Hepatocyte (in vitro differentiated cells): ENCODE measurements around the gene VOPP1. TPM values are rescaled to one million over a fixed set of nuclear protein-coding genes. Genes with fewer than 3 reads are reported as not detected.

ENCODE experiments used
- DNase-seq: peaks from one replicate; pipeline ENCODE4 v3.0.0-alpha.2; 2016; ENCODE audit warnings: low spot score
- H2AFZ ChIP-seq: fragments of 200-600 bp; sonication (generic); 2 replicates; pipeline ENCODE4 v1.6.0; 2016; ENCODE audit warnings: antibody characterized with exemption, mild to moderate bottlenecking
- H3K27ac ChIP-seq: fragments of 200-600 bp; sonication (generic); 2 replicates; pipeline ENCODE4 v1.5.1; 2016; ENCODE audit warnings: mild to moderate bottlenecking
- H3K27me3 ChIP-seq: fragments of 200-600 bp; sonication (generic); 2 replicates; pipeline ENCODE4 v1.6.1; 2016
- H3K36me3 ChIP-seq: fragments of 200-600 bp; sonication (generic); replicated peaks from 2 replicates; pipeline ENCODE4 v1.5.1; 2016; ENCODE audit warnings: low read depth; ENCODE audit not compliant: insufficient read depth
- H3K4me1 ChIP-seq: fragments of 200-600 bp; sonication (generic); 2 replicates; pipeline ENCODE4 v1.5.1; 2016; ENCODE audit warnings: mild to moderate bottlenecking, moderate library complexity; ENCODE audit not compliant: insufficient read depth
- H3K4me2 ChIP-seq: fragments of 200-600 bp; sonication (generic); 2 replicates; pipeline ENCODE4 v1.6.0; 2016
- H3K4me3 ChIP-seq: fragments of 200-600 bp; sonication (generic); 2 replicates; pipeline ENCODE4 v1.5.1; 2016; ENCODE audit warnings: mild to moderate bottlenecking
- H3K79me2 ChIP-seq: fragments of 200-600 bp; sonication (generic); 2 replicates; pipeline ENCODE4 v1.6.0; 2017; ENCODE audit warnings: mild to moderate bottlenecking
- H3K9me2 ChIP-seq: fragments of 200-600 bp; sonication (generic); replicated peaks from 2 replicates; pipeline ENCODE4 v1.6.0; 2017; ENCODE audit warnings: mild to moderate bottlenecking; ENCODE audit not compliant: insufficient read depth
- H3K9me3 ChIP-seq: fragments of 200-600 bp; sonication (generic); 2 replicates; pipeline ENCODE4 v1.5.1; 2016; ENCODE audit warnings: low read depth, mild to moderate bottlenecking
- H4K20me1 ChIP-seq: fragments of 200-600 bp; sonication (generic); 2 replicates; pipeline ENCODE4 v1.6.0; 2016; ENCODE audit warnings: mild to moderate bottlenecking; ENCODE audit not compliant: insufficient read depth, poor library complexity, severe bottlenecking
- EZH2 ChIP-seq: fragments of 200-600 bp; sonication (generic); IDR thresholded peaks from 2 replicates; pipeline ENCODE4 v1.6.1; 2016; ENCODE audit warnings: antibody characterized with exemption, mild to moderate bottlenecking, borderline replicate concordance
- EZH2phosphoT487 ChIP-seq: fragments of 200-600 bp; sonication (generic); IDR thresholded peaks from one replicate; pipeline ENCODE4 v1.6.1; 2018; ENCODE audit warnings: antibody characterized with exemption, mild to moderate bottlenecking, low read depth, moderate library complexity; ENCODE audit not compliant: unreplicated experiment, severe bottlenecking
- WGBS: methylation state at CpG from one replicate; pipeline ENCODE4 v1.1.6; 2016; ENCODE audit warnings: low lambda C conversion rate; ENCODE audit errors: missing lambda C conversion rate; 5-methylcytosine and 5-hydroxymethylcytosine counted together
- polyA plus RNA-seq: library from polyadenylated mRNA; unstranded; fragments of >200 nt; fragmentation: Nextera tagmentation; extraction: Ambion mirVana; gene quantifications from 2 replicates; pipeline ENCODE4 v1.2.1, GENCODE V29; 2016
- total RNA-seq: library from RNA; depleted of rRNA; stranded (reverse); fragments of >200 nt; gene quantifications from 2 replicates; pipeline ENCODE4 v1.2.3, GENCODE V29; 2014
- TF ChIP-seq, protein P1 (sequence below): fragments of 200-600 bp; sonication (generic); IDR thresholded peaks from 2 replicates; pipeline ENCODE4 v1.5.1; 2016; ENCODE audit warnings: antibody characterized with exemption, mild to moderate bottlenecking; ENCODE audit not compliant: poor library complexity

VOPP1 gene
- total and polyA plus RNA-seq, 2 experiments from 2014 or later: 6.5 to 25.3 TPM

DNA sequence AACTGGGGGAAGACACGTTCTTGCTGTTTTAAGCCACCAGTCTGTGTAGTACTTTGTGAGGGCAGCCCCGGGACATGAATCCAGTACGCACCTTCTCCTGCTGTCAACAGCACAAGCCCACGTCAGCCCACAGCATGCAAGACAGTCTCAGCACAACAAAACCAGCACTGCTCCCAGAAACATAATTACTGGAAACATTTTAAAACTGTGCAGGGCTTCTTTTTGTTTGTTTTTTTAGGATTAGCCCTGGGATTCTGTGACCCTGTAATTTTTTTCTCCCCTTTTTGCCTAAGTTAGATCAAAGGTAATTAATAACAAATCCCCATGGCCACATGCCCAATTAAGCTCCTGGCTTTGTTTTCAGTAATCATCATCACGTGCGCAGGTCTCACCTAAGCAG, 87.5 kb downstream of the VOPP1 start:
- H3K27me3 ChIP-seq: no peaks in the 10 kb centered on the region
- no peaks in the 10 kb centered on the region for H3K9me2 ChIP-seq
- H2AFZ ChIP-seq: no peak overlapping the region
- H3K4me3 ChIP-seq: no peak overlapping the region
- WGBS: 61% methylated on average over 6 of the region's 6 CpGs
- H3K36me3 ChIP-seq: no peaks in the 10 kb centered on the region
- no peak overlapping the region for H3K27ac ChIP-seq
- no peaks in the 10 kb centered on the region for H3K9me3 ChIP-seq
- no peak overlapping the region for H3K4me2 ChIP-seq
- H4K20me1 ChIP-seq: no peaks in the 10 kb centered on the region
- no peaks in the 10 kb centered on the region for H3K79me2 ChIP-seq
- TF ChIP-seq EZH2phosphoT487 (no peak), EZH2 (no peak)
- TF ChIP-seq, protein P1, sequence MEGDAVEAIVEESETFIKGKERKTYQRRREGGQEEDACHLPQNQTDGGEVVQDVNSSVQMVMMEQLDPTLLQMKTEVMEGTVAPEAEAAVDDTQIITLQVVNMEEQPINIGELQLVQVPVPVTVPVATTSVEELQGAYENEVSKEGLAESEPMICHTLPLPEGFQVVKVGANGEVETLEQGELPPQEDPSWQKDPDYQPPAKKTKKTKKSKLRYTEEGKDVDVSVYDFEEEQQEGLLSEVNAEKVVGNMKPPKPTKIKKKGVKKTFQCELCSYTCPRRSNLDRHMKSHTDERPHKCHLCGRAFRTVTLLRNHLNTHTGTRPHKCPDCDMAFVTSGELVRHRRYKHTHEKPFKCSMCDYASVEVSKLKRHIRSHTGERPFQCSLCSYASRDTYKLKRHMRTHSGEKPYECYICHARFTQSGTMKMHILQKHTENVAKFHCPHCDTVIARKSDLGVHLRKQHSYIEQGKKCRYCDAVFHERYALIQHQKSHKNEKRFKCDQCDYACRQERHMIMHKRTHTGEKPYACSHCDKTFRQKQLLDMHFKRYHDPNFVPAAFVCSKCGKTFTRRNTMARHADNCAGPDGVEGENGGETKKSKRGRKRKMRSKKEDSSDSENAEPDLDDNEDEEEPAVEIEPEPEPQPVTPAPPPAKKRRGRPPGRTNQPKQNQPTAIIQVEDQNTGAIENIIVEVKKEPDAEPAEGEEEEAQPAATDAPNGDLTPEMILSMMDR: no peak
- no peaks in the 10 kb centered on the region for H3K4me1 ChIP-seq
- DNase-seq: no peak

DNA sequence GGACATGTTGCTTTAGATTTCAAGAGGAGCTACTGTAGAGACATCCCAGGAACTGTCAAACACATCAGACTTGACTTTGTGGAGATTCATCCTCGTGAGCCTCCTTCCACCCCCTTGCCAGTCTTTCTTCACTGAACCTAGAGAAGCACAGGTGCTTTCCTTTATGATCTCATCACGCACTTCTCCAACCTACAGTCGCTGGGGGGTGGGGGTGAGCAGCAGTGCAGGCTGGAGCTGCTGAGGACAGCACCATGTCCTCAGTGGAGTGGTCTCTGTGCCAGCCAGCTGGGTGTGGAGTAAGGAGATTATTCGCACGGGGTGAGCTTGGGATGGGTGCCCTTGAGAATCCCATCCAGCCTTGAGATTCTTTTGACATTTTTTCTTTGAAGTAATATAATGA, 88.1 kb downstream of the VOPP1 start:
- Histone ChIP-seq H3K4me2 (no peak overlapping the region), H3K79me2 (no peaks in the 10 kb centered on the region), H3K9me3 (no peaks in the 10 kb centered on the region), H3K27ac (no peak overlapping the region), H3K36me3 (no peaks in the 10 kb centered on the region), H3K4me3 (no peak overlapping the region), H2AFZ (no peak overlapping the region), H3K9me2 (no peaks in the 10 kb centered on the region), H3K4me1 (no peaks in the 10 kb centered on the region), H3K27me3 (no peaks in the 10 kb centered on the region), H4K20me1 (no peaks in the 10 kb centered on the region)
- TF ChIP-seq EZH2phosphoT487: no peak
- no peak for TF ChIP-seq EZH2
- TF ChIP-seq, protein P1: no peak
- WGBS: 90% methylated on average over 5 of the region's 5 CpGs
- no peak for DNase-seq

DNA sequence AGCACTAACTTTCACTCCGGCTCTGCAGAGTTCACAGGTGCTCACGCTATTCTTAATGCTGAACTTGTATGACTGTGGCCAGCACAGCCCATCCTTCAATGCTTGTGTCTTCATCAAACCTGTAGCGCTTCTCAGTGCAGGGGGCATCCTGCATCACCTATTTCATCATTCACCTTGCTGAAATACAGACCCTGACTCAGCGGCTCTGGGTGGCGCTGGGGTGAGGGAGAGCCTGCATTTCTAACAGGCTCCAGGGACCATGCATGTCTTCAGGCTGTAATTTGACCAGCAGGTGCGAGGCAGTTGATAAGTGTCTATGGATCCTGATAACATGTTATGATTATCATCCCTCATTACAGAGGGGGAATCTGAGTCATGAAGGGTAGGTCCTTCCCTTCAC, 89.3 kb downstream of the VOPP1 start:
- TF ChIP-seq, protein P1: no peak
- no peak for TF ChIP-seq EZH2
- TF ChIP-seq EZH2phosphoT487: no peak
- Histone ChIP-seq H3K27ac (no peak overlapping the region), H3K36me3 (no peaks in the 10 kb centered on the region), H3K27me3 (no peaks in the 10 kb centered on the region), H3K9me2 (no peaks in the 10 kb centered on the region), H2AFZ (no peak overlapping the region), H3K4me3 (no peak overlapping the region), H3K79me2 (no peaks in the 10 kb centered on the region), H3K4me2 (no peak overlapping the region), H3K4me1 (no peaks in the 10 kb centered on the region), H3K9me3 (no peaks in the 10 kb centered on the region), H4K20me1 (no peaks in the 10 kb centered on the region)
- DNase-seq: no peak
- WGBS: 92% methylated on average over 6 of the region's 6 CpGs

DNA sequence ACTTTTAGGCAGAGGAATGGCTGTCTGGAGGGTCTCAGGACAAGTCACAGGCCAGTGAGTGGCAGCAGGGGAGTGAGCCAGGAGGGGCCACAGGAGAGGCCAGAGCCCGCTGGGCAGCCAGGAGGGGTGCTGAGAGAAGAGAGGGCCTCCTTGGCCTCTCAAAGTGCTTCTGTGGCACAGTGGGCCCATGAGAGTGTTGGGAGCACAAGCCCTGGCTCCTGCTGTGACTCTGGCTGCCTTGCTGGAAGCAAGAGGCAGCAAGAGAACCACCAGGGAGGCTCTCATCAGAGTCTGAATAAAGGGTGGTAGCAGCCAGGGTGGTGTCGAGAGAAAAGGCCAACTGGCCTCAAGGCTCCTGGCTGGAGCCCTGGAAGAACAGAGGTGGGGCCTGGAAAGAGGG, 91.1 kb downstream of the VOPP1 start:
- no peaks in the 10 kb centered on the region for H3K4me1 ChIP-seq
- H3K4me3 ChIP-seq: no peak overlapping the region
- no peaks in the 10 kb centered on the region for H3K9me2 ChIP-seq
- H3K27me3 ChIP-seq: no peaks in the 10 kb centered on the region
- no peak overlapping the region for H3K27ac ChIP-seq
- no peak overlapping the region for H2AFZ ChIP-seq
- H3K4me2 ChIP-seq: no peak overlapping the region
- H3K36me3 ChIP-seq: no peaks in the 10 kb centered on the region
- 91% methylated on average over 2 of the region's 2 CpGs for WGBS
- TF ChIP-seq EZH2 (no peak), EZH2phosphoT487 (no peak)
- TF ChIP-seq, protein P1: no peak
- H3K9me3 ChIP-seq: no peaks in the 10 kb centered on the region
- no peaks in the 10 kb centered on the region for H4K20me1 ChIP-seq
- no peaks in the 10 kb centered on the region for H3K79me2 ChIP-seq
- no peak for DNase-seq
